NCI-H226 (cell line): ENCODE results near the gene CLDN7.

Experiments
- DNase-seq: peaks from one replicate; pipeline ENCODE4 v3.0.0-alpha.2; 2015

CLDN7 gene

DNA sequence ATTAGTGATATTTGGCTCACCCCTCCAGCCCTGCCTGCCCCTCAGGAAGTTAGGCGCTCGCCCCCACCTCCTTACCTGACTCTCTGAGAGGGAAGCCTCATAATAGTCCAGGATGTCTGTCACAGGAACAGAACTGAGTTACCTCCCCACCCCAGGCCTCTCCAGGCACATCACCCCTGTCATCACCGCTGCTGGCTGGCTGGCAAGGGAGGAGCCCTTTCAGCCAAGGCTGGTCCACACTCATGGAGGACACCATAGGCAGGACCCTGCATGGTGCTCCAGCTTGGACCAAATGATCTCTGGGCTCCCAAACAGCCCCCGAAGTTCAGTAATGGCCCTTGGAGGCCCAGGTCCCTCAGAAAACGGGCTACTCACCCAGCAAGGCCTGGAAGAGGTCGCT is 44.1 kb downstream of the CLDN7 start:
- DNase-seq = no peak

DNA sequence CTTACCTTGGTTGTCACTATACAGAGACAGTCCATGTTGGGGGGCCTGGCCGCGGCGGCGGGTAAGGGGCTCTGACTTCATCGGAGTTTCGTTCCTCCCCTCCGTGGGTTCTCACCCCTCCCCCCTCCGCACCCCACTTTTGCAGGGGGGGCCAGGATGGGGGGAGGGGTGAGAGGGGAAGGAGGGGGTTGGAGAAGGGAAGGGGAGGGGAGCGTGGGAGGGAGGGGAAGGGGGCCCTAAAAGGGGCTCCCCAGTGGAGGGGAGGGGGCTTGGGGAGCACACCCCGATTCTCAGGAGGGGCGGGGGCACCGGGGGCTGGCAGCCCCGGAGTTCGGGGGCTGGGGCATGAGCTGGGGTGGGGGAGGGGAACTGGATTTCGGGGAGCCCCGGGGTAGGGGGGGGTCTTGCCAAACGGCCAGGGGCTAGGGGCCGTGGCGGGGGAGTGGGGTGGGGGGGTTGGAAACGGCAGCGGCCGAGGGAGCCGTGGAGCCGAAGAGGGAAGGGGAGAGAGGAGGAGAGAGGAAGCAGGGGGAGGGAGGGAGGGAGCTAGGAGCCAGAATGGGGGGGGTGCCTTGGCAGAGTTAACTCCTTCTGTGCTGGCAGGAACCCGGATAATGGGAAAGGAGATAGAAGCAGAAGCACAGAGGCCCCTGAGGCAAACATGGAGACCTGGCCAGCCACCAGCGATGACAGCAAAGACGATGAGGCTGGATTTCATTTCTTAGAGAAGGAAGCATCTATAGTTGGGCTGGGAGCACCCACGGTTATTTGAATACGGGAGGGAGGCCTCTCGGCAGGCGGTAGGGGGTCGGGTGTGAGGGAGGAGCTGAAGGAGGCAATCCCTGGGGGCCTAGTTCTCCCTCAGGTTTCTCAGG is 44.9 kb downstream of the CLDN7 start:
- DNase-seq = peak; percentile 25

DNA sequence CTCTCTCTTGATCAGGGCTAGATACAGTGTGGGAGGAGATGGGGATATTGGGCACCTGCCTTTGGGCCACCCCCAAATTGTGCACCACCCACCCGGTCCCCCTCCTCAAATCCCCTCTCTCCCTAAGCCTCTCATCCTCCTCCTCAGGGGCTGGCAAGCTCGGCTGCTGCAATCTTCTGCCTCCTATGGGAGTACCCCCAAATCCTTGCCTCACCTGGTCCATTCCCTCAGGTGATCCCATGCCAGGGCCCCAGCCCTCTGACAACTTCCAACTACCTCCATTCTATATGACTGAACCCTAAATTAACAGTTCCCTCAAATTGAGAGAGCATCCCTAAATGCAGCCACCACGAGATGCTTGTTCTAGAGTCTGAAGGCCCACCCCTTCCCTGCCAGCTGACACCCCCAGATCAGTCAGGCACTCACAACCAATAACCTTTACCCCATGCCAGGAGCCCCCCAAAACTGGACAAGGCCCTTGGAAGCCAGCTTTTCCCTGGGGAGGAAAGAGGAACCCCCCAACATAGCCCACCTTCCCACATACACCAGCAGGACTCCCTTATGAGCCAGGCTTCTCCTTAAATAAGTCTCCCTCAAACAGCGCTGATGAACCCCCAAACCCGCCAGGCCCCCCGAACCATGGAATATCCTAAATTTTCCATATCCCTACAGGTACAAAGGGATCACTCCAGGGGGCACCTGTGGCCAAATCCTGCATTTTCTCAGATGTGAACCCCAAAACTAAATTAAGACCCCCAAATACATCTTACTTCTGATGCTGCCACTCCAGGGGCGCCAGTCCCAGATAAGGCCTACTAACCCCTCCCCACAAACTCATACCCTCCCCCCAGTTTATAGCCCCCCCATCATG is 45.8 kb downstream of the CLDN7 start:
- no peak for DNase-seq

DNA sequence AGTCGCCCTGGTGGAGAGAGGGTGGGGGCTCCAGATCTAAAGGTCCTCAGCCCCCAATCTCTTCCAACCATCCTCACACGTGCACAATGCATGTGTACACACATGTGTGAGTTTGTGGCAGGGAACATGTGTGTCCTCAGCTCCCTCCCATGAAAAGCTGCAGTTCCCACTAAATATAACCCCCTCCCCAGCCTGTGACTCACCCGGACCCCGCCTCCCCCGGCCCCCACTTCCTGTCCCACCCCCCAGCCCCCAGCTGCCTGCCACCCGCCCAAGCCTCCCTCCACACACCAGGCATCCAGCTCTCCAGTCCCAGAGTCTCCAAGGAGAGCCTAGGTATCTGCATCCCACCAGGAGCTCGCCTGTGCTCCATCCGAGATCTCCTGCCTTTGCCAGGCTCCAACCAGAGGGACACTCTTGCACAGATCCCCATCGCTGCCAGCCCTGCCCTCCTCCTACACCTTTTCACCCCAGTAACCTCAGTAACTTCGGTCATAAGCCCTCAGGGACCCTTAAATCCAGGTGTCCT is 46.6 kb downstream of the CLDN7 start:
- no peak for DNase-seq

DNA sequence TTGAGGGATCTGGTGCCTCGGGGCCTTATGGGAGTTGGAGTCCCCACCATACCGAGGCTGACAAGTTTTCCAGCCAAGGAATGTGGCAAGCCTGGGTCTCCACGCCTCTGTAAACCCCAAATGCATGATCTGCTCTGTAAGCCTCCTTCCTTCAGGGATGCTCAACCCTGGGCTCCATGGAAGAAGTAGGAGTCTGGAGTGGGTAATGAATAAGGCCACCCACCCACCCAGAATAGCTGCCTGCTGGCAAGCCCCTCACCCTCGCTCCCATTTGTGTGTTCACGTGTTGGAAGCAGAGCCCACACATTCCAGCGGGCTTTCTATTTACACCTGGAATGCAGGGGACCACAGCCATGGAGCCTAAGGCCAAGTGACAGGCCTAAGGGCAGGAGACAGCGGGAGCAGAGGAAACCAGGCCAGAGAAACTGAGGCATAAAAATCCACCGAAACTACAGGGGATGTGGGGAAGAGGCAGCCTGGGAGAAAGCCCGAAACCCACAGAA is 47.1 kb downstream of the CLDN7 start:
- no peak for DNase-seq

DNA sequence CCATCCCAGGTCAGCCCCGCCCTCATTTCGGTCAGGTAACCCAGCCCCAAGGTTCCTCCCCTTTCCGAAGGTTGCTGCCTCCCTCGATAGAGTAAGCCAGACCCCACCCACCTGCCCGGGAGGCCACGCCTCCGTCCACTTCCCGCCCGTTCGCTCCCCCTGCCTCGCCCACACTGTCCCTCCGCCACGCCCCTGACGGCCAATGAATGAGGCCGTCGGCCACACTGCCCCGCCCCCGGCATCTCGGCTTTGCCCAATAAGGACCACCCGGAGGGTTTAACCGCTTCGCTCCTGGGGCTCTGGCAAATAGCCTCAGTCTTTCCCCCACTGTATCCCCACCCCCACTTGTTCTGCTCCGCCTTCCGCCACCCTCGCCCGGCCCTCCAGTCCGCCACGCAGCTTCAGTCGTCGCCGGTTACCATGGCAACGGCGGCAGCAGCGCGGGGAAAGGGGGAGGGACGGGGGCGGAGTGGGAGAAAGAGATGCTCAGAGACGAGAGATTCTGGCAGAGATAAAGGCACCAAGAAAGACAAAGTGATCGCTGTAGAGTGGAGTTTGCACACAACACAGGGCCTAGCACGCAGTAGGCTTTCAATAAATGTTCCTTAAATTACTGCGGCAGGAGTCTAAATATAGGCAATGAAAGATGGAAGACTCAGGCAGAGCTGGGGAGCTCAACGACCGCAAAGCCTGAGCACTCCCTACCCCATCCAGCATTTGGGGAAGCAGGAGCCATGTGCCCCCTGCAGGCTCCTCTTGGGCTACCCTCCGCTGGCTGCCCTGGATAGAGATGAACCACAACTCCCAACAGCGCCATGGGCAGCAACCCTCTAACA is 47.8 kb downstream of the CLDN7 start:
- DNase-seq = peak; percentile 93

DNA sequence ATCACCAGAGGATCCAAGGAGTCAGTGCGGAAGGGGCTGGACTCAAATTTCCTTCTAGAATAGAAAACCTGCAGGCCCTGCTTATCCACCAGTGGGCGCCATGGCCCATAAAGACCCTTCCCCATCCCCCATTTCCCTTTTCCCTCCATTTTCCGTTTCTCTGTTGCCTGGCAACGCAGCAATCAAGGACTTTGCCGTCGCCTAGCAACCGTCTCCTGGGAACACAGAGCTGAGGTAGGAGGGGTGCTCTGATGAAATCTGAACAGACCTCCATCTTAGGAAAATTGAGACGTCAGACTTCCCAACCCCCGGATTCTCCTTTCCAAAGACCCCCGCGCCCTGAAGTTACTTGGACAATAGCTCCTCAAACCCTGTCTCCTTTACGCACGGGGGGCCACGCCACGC is 48.4 kb downstream of the CLDN7 start:
- DNase-seq = peak; percentile 63

DNA sequence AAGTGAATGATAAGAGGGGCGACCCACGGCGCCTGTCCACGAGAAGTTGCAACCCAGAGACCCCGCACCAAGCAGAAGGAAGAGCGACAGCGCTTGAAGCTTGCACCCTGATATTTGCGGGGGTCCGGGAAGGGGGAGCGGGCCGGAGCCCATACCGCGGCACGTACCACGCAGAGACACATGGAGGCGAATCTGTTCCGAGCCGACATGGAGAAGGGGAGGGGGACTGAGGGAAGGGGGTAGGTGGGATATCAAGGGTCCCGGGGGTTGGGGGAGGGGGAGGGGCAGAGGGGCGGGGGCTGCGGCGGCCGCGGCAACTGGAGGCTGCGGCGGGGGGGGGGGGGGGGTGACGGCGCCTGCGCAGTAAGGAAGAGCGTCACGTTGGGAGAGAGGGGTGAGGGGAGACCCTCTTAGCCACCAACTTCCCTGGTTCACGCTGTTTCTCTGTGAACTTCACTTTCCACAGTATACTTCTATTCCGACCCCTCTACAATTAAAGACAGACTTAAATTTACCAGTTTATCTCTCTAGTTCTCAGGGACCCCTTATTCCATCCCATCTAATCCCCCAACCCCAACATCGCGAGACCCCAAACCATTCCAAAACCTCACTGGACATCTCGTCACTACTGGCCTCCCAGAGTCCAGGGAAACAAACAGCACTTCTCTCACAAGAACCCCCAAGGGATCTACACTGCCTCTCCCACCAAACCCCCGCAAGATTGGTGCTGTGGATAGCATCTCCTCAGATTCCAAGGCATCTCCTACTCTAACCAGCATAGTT is 50.6 kb downstream of the CLDN7 start:
- DNase-seq = no peak
